KOPT-K1 (cell line): ENCODE data around the gene DGKB.

Experiments
- H3K27ac ChIP-seq: fragments of 200-600 bp; sonication (generic); 2 replicates; pipeline ENCODE4 v1.5.1; 2016; ENCODE audit warnings: antibody characterized with exemption, mild to moderate bottlenecking, low read depth, low read length; ENCODE audit not compliant: poor library complexity, severe bottlenecking
- H3K36me3 ChIP-seq: fragments of 200-600 bp; sonication (generic); 2 replicates; pipeline ENCODE4 v1.5.1; 2017; ENCODE audit warnings: antibody characterized with exemption, mild to moderate bottlenecking, low read length, moderate library complexity; ENCODE audit not compliant: insufficient read depth
- H3K9me3 ChIP-seq: fragments of 200-600 bp; sonication (generic); 2 replicates; pipeline ENCODE4 v1.5.1; 2017; ENCODE audit warnings: antibody characterized with exemption, low read length, mild to moderate bottlenecking; ENCODE audit not compliant: insufficient read depth, poor library complexity, severe bottlenecking

Gene DGKB

GRCh38 chr7:14902589-14903067 is at the start of gene DGKB:
TSS of gene DGKB (minus strand) at chr7:14902751.
- H3K36me3 ChIP-seq, result no peaks in the 10 kb centered on the region
- no peak within 1 kb of the TSS for H3K27ac ChIP-seq
- no peaks in the 10 kb centered on the region for H3K9me3 ChIP-seq

GRCh38 chr7:14950013-14950412 is 47.5 kb upstream of the DGKB start:
- Histone ChIP-seq H3K27ac (no peak overlapping the region), H3K9me3 (no peaks in the 10 kb centered on the region), H3K36me3 (no peaks in the 10 kb centered on the region)

- no peak overlapping the region for H3K27ac ChIP-seq
- no peaks in the 10 kb centered on the region for H3K9me3 ChIP-seq
- H3K36me3 ChIP-seq, result no peaks in the 10 kb centered on the region
Observed at GRCh38 chr7:14938181-14938580, 35.6 kb upstream of the DGKB start.

GRCh38 chr7:14937581-14937980 is 35.0 kb upstream of the DGKB start:
- H3K9me3 ChIP-seq, result no peaks in the 10 kb centered on the region
- H3K36me3 ChIP-seq, result no peaks in the 10 kb centered on the region
- H3K27ac ChIP-seq, result no peak overlapping the region

GRCh38 chr7:14936554-14936953 is 34.0 kb upstream of the DGKB start:
- H3K9me3 ChIP-seq, result no peaks in the 10 kb centered on the region

GRCh38 chr7:14934839-14935238 is 32.3 kb upstream of the DGKB start:
- Histone ChIP-seq H3K9me3 (no peaks in the 10 kb centered on the region), H3K36me3 (no peaks in the 10 kb centered on the region), H3K27ac (no peak overlapping the region)

More at GRCh38 chr7:14936554-14936953, 34.0 kb upstream of the DGKB start:
- no peak overlapping the region for H3K27ac ChIP-seq
- H3K36me3 ChIP-seq, result no peaks in the 10 kb centered on the region

- no peaks in the 10 kb centered on the region for H3K9me3 ChIP-seq
- no peak overlapping the region for H3K27ac ChIP-seq
- H3K36me3 ChIP-seq, result no peaks in the 10 kb centered on the region
Observed at GRCh38 chr7:14931511-14932215, 29.1 kb upstream of the DGKB start.

GRCh38 chr7:14924398-14924797 is 21.8 kb upstream of the DGKB start:
- no peaks in the 10 kb centered on the region for H3K9me3 ChIP-seq
- H3K27ac ChIP-seq, result no peak overlapping the region
- H3K36me3 ChIP-seq, result no peaks in the 10 kb centered on the region

- Histone ChIP-seq H3K27ac (no peak overlapping the region), H3K9me3 (no peaks in the 10 kb centered on the region), H3K36me3 (no peaks in the 10 kb centered on the region)
Observed at GRCh38 chr7:14911077-14911476, 8.5 kb upstream of the DGKB start.

- H3K27ac ChIP-seq, result no peak overlapping the region
- no peaks in the 10 kb centered on the region for H3K9me3 ChIP-seq
- no peaks in the 10 kb centered on the region for H3K36me3 ChIP-seq
Observed at GRCh38 chr7:14908697-14909096, 6.1 kb upstream of the DGKB start.

- Histone ChIP-seq H3K36me3 (no peaks in the 10 kb centered on the region), H3K27ac (no peak overlapping the region), H3K9me3 (no peaks in the 10 kb centered on the region)
Observed at GRCh38 chr7:14905764-14906163, 3.2 kb upstream of the DGKB start.

GRCh38 chr7:14900051-14900450 is 2.5 kb downstream of the DGKB start:
- Histone ChIP-seq H3K36me3 (no peaks in the 10 kb centered on the region), H3K9me3 (no peaks in the 10 kb centered on the region), H3K27ac (no peak overlapping the region)

GRCh38 chr7:14899030-14899429 is 3.5 kb downstream of the DGKB start:
- H3K36me3 ChIP-seq, result no peaks in the 10 kb centered on the region
- no peak overlapping the region for H3K27ac ChIP-seq
- no peaks in the 10 kb centered on the region for H3K9me3 ChIP-seq

GRCh38 chr7:14896461-14896860 is 6.1 kb downstream of the DGKB start:
- Histone ChIP-seq H3K27ac (no peak overlapping the region), H3K36me3 (no peaks in the 10 kb centered on the region), H3K9me3 (no peaks in the 10 kb centered on the region)

GRCh38 chr7:14894826-14895225 is 7.7 kb downstream of the DGKB start:
- no peaks in the 10 kb centered on the region for H3K36me3 ChIP-seq
- no peak overlapping the region for H3K27ac ChIP-seq
- no peaks in the 10 kb centered on the region for H3K9me3 ChIP-seq

- no peaks in the 10 kb centered on the region for H3K9me3 ChIP-seq
- no peak overlapping the region for H3K27ac ChIP-seq
- H3K36me3 ChIP-seq, result no peaks in the 10 kb centered on the region
Observed at GRCh38 chr7:14892961-14893360, 9.6 kb downstream of the DGKB start.
